Activated gamma-delta T cell treated with Interleukin-2 at 50 U/mL for 16 hours (primary cell): ENCODE results near the gene FAM13C.
"Not testable (repeated sequence)": the region's sequence is repeated elsewhere in the genome, so short reads cannot be mapped to it uniquely, and the experiment has no call there.

Experiments used
- DNase-seq: peaks from one replicate; pipeline ENCODE4 v3.0.0-alpha.2; 2020

FAM13C gene

GRCh38 chr10:59362144-59362958, at the start of gene FAM13C:
Gene FAM13C, minus strand, starts transcription at chr10:59362549. Its CDS starts 89 bp downstream, at chr10:59362460.
- no peak for DNase-seq

- no peak for DNase-seq
These were observed 42.9 kb upstream of the FAM13C start for GRCh38 chr10:59405235-59405634.

- DNase-seq = no peak
These were observed 37.9 kb upstream of the FAM13C start for GRCh38 chr10:59400214-59400613.

DNA sequence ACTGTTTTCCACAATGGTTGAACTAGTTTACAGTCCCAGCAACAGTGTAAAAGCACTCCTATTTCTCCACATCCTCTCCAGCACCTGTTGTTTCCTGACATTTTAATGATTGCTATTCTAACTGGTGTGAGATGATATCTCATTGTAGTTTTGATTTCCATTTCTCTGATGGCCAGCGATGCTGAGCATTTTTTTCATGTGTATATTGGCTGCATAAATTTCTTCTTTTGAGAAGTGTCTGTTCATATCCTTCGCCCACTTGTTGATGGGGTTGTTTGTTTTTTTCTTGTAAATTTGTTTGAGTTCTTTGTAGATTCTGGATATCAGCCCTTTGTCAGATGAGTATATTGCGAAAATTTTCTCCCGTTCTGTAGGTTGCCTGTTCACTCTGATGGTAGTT, 37.0 kb upstream of the FAM13C start:
- DNase-seq = not testable (repeated sequence)

- no peak for DNase-seq
These were observed 35.6 kb upstream of the FAM13C start for GRCh38 chr10:59397961-59398360.

- DNase-seq = no peak
These were observed 33.6 kb upstream of the FAM13C start for GRCh38 chr10:59395984-59396383.

GRCh38 chr10:59393349-59393748, 31.0 kb upstream of the FAM13C start:
- DNase-seq = no peak

DNA sequence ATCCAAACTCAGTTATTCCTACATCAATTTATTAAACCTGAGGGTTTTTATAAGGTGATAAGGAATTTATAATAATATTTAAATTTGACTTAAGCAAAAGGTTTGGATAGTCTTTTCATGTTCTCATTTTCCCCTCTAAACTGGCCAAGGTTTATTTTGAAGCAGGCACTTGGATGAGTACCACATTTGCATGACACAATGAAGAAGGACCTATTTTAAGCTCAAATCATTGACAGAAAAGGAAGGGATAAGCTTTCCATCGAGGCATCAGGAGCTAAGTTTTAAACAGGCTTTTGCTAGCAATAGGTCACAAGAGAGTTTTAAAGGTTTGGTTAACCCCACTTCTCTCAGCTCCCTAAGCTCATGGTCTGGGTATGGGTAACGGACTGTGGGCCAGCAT, 28.7 kb upstream of the FAM13C start:
- DNase-seq = no peak

DNA sequence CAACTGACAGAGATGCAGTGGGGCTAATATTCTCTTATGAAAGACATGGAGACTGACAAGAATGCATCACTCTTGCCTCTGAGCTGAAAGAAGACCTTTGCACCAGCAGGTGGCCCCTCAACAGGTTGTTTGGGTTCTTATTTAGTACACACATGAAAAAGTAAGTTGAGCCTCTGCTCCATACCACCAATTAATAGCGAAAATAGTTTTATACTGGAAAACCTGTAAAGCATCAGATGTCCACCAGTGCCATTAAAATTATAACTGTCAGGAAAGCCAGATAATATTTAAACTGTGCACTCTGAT, 26.3 kb upstream of the FAM13C start:
- no peak for DNase-seq

DNA sequence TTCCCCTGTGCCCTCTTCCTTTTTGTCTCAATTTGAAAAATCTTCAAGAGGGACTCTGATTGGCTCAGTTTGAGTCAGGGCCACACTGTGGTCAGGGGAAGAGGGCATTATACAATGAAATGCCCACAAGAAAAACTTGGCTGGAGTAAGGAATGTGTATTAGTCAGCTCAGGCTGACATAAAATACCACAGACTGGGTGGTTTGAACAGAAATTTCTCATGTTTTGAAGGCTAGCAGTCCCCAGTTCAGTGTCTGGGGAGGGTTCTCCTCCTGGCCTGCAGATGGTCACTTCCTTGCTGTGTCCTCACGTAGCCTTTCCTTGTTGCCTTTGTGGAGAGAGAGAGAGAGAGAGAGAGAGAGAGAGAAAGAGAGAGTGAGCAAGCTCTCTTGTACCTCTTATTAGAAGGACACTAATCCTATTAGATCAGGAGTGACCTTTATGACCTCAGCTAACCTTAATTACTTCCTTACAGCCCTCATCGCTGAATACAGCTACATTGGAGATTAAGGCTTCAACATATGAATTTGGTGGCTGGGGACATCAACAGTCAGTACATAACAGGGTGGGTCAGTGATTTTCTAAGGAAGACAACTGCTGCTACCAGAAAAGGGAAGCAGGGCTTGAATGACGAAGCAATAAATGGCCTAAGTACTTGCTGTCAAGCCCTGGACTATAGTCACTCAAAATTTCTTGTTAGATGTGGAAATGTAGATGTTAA, 25.8 kb upstream of the FAM13C start:
- DNase-seq = no peak

- DNase-seq = no peak
These were observed 22.4 kb upstream of the FAM13C start for GRCh38 chr10:59384761-59385160.

DNA sequence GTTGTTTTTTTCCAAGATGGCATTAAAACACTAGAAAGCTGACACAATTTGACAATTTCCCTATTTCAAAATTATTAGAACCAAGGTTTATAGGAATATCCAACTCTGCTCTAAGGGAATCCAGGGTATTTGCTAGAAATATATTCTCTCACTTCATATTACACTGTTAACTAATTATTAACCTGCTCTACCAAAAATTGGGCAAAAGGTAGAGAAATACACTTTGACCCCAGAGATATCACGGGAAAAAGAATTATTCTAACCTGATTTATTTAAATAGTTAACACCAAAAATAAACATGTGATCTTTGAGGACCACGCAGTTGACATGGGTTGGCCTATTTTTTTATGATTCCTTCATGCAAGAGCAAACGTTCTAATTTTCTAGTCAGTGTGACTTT, 21.6 kb upstream of the FAM13C start:
- no peak for DNase-seq

- DNase-seq = no peak
These were observed 21.1 kb upstream of the FAM13C start for GRCh38 chr10:59383436-59383835.

DNA sequence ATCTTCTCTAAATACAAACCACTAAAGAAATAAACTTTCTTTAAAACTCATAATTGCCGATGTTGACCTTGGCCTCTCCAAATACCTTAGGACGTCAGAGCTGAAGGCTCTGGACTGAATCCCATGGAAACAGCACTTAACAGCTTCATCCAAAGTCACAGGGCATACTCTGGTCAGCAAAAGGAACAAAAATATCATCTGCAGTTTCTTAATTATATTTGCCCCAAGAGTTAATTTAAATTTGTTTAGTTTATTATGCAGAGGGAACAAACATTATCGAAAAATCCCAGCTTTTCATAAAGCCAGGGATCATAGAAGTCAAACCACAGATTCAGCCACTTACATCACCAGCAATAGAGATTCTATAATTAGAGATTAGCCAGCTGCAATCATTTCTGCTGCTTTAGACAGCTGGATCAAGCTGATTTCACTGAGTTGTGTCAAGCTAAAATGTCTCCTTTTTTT, 20.5 kb upstream of the FAM13C start:
- no peak for DNase-seq

DNA sequence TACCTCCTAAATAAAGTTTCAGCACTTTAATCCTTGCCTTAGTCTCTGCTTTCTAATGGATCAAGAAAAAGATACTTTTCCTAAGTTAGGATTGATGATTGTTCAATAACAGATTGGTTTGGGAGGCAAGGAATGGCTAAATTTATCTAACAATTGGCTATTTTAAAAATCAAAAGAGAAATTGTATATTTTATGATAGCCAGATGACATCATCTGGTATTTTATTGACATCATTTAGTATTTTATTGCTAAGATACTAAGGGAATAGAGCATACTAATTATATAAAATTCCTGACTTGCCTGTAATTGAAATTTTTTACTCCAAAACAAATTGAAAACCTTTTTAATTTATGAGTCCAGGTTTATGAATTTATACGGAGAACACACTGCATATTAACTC, 19.3 kb upstream of the FAM13C start:
- DNase-seq = no peak

DNA sequence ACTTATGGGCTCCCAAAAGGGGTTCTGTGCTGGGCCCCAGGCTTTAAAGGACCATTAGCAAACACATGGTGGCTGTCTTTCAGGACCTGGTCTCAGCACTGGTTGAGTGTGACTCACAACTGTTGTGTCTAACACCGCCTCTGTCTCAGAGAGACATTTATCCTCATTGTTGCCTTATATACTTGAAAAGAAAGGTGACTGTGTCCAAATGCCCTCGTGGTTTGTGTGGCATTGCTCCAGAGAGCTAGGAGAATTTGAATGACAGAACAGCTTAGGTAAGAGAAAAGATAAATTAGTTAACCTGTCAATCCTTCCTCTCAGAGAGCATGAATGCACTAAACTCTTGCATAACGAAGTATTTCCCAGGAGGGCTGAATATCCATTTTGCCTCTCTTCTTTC, 14.5 kb upstream of the FAM13C start:
- DNase-seq = no peak

DNA sequence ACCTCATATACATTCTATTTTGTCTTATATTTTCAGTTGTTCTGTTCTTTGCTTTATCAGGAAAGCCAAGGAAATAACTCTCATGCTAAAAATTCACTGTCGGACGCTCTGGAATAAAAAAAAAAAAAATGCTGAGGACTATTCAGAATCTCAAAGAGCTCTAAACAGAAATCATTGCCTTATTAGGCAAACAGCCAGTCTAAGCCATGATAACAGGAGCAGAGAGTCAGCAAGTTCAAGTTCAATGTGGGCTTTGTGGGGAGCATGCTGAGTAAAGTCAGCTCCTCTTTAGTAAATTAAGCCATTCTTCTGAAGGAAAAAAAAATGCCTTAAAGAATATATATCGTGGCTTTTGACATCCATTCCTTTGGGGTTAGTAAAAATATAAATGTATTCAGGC, 13.6 kb upstream of the FAM13C start:
- DNase-seq = no peak

- DNase-seq = no peak
These were observed 12.6 kb upstream of the FAM13C start for GRCh38 chr10:59374916-59375315.

- DNase-seq = no peak
These were observed 10.7 kb upstream of the FAM13C start for GRCh38 chr10:59373071-59373470.

DNA sequence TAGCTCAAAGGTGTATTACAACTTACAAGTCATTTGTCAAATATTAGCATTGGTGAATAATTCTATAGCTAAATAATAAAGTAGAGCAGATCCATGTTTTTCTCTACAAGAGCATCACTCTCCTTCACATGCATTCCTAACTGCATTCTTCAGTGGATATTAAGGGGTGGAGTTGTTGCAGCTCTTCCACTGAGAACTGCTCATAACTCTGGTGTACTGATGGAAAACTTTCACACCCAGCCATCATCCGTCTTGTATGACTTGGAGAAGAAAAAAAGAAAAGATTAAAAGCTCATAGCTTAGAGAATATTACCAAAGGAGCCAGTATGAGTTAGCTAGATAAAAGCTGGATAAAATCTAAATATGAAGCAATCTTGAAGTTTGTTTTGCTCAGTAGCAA, 10.2 kb upstream of the FAM13C start:
- no peak for DNase-seq

- no peak for DNase-seq
These were observed 3.9 kb upstream of the FAM13C start for GRCh38 chr10:59366290-59366689.

DNA sequence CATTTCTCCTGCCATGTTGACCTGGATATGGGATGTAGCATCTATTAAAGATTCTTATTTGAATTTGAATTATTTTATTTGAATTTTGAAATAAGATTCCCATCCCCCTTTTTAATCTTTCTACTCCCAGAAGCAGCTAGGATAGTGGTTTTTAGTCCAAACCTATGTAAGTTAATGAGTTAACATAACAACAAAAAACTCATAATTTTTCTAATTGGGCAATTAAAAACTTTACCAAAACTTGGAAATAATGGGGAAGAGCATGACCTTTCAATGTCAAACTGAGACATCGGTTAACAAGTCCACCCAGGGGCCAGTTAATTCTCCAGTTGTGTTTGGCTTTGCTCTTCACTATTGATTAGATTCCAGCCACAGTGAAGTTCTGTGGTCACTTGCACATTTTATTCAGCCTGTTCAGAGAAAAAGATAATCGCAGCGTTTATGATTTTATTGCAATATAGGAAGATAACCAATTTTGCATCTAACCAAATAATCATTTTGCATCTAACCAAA, 1.2 kb upstream of the FAM13C start:
- DNase-seq = no peak

DNA sequence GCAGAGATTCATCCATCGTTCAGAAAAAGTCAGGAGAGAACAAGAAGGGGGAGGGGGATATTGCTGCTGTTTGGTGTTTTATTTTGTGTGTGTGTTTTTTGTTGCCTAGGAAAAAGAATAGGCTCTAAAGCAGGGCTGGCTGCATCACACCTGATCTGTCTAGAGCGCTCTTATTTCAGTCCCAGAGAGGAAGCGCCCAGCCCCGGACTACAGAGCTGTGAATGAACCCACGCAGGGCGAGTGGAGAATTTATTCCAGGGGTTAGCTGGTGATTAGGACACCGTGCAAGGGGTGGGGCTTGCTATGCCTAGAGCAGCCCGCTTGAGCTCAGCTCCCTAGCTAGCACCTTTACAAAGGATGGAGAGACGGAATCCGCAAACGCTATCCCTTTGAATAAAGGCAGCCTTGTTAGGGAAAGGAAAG, 621 bp upstream of the FAM13C start:
- DNase-seq = no peak

- no peak for DNase-seq
These were observed 646 bp downstream of the FAM13C start for GRCh38 chr10:59361663-59362143.
